ENCODE data around the gene CHAT.

The CHAT gene

GRCh38 chr10:49632406-49633317 lies 18.8 kb downstream of the CHAT start:
- peak; percentile 4 for DNase-seq

GRCh38 chr10:49633327-49634068 lies 19.7 kb downstream of the CHAT start:
- DNase-seq, result no peak

GRCh38 chr10:49634069-49634660 lies 20.3 kb downstream of the CHAT start:
- DNase-seq, result no peak

GRCh38 chr10:49642311-49642710 lies 28.5 kb downstream of the CHAT start:
- no peak for DNase-seq

GRCh38 chr10:49643241-49644034 lies 29.6 kb downstream of the CHAT start:
- no peak for DNase-seq

GRCh38 chr10:49644035-49644646 lies 30.3 kb downstream of the CHAT start:
- DNase-seq, result no peak

- no peak for DNase-seq
These were observed 31.6 kb downstream of the CHAT start for GRCh38 chr10:49645417-49645816.

GRCh38 chr10:49645871-49646870 lies 32.3 kb downstream of the CHAT start:
- no peak for DNase-seq

- no peak for DNase-seq
These were observed 33.7 kb downstream of the CHAT start for GRCh38 chr10:49647554-49647953.

- no peak for DNase-seq
These were observed 34.4 kb downstream of the CHAT start for GRCh38 chr10:49647985-49648795.

GRCh38 chr10:49649294-49649693 lies 35.5 kb downstream of the CHAT start:
- DNase-seq, result no peak

GRCh38 chr10:49649936-49650723 lies 36.3 kb downstream of the CHAT start:
- no peak for DNase-seq

GRCh38 chr10:49650724-49651034 lies 36.8 kb downstream of the CHAT start:
- DNase-seq, result no peak

- DNase-seq, result no peak
These were observed 37.4 kb downstream of the CHAT start for GRCh38 chr10:49651039-49651835.

- DNase-seq, result no peak
These were observed 38.1 kb downstream of the CHAT start for GRCh38 chr10:49651917-49652316.

GRCh38 chr10:49652421-49653272 lies 38.8 kb downstream of the CHAT start:
- no peak for DNase-seq

GRCh38 chr10:49653273-49653929 lies 39.6 kb downstream of the CHAT start:
- DNase-seq, result no peak
